ES-I3 (cell line): Measurements from ENCODE around the gene COL25A1.
A peak's percentile ranks its signal among the peaks of the same experiment; 100 is the strongest.

Source experiments
- H3K36me3 ChIP-seq: 2 replicates; pipeline ENCODE4 v1.6.1; 2013; ENCODE audit warnings: mild to moderate bottlenecking, low read length, control low read depth, moderate library complexity; ENCODE audit not compliant: insufficient read depth
- H3K4me1 ChIP-seq: 2 replicates; pipeline ENCODE4 v1.6.1; 2013; ENCODE audit warnings: mild to moderate bottlenecking, control low read depth, low read length; ENCODE audit not compliant: insufficient read depth
- H3K9ac ChIP-seq: 2 replicates; pipeline ENCODE4 v1.6.1; 2013; ENCODE audit warnings: low read depth, mild to moderate bottlenecking, low read length, moderate library complexity
- H3K9me3 ChIP-seq: 2 replicates; pipeline ENCODE4 v1.6.1; 2013; ENCODE audit warnings: mild to moderate bottlenecking, low read length, moderate library complexity; ENCODE audit not compliant: control insufficient read depth, insufficient read depth

The COL25A1 gene

DNA sequence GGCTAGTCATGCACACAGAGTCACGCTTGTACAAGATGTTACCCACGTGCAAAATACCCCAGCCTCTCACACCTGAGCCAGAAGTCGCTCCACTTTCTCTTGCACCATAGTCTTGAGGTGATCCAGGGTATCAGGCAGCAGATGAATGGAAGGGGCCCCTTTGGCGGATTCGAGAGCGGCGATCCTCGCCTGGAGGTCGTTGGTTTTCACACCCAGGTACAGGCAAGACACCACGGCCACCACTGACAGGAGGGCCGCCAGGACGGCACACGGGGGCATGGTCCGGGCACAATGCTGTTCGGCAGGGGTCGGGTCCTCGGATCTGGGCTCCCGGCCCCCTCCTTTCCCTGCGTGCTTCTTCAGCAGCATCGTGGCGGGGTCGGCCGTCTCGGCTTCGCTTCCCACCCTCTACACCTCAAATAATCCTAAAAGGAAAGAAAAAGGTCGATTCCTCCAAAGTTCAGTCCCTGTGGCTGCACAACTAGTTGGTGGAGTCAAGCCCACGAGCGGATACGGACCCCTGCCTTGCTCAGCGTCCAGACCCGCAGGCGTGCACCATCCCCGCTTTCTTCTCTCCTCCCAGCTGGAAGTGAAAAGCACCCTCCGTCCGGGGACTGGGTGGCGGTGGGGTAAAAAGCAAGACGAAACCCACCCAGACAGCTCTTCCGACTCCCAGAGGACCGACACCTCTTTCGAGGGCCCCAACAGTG, 652 bp downstream of the COL25A1 start:
- no peaks in the 10 kb centered on the region for H3K9me3 ChIP-seq
- peaks cover 3% of the 10 kb centered on the region; the same call in 1 of the 2 replicates for H3K4me1 ChIP-seq
- no peaks in the 10 kb centered on the region for H3K36me3 ChIP-seq
- H3K9ac ChIP-seq = peak overlapping the region; percentile 96

DNA sequence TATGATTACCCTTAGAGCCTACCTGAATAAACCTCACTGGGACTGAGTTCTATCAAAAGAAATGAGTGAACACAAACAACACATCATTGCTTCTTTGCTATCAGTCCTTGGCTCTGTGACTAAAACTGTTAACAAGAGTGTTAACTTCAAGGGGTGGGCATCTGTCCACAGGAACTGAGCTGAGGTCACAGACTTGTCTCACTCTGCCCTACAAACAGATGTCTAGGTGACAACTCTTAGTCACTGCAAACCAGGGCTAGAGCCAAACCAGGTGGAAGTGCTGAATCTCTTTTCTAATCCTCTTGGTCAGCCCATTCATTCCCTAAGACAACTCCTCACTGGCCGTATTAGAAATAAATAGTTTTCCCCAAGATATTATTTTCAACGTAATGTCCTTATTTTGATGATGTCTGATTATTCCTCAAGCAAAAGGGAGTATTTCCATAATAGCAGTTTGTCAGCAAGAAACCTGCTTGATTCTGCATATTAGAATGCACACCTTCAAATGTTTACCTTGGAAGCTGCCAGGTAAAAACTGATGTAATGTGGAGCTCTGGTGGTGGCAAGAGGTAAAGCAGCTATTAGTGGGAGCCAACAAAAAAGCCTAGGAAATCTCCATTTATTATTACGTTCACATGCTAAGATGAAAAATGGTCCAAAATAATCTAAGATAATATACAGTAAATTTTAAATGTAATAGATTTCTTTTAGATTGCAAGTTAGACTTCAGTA, 4.0 kb downstream of the COL25A1 start:
- H3K36me3 ChIP-seq = no peaks in the 10 kb centered on the region
- H3K9ac ChIP-seq = no peak overlapping the region
- no peaks in the 10 kb centered on the region for H3K4me1 ChIP-seq
- no peaks in the 10 kb centered on the region for H3K9me3 ChIP-seq

GRCh38 chr4:109296527-109296926, 5.9 kb downstream of the COL25A1 start:
- no peaks in the 10 kb centered on the region for H3K9me3 ChIP-seq
- no peaks in the 10 kb centered on the region for H3K36me3 ChIP-seq
- H3K9ac ChIP-seq = no peak overlapping the region
- no peaks in the 10 kb centered on the region for H3K4me1 ChIP-seq

DNA sequence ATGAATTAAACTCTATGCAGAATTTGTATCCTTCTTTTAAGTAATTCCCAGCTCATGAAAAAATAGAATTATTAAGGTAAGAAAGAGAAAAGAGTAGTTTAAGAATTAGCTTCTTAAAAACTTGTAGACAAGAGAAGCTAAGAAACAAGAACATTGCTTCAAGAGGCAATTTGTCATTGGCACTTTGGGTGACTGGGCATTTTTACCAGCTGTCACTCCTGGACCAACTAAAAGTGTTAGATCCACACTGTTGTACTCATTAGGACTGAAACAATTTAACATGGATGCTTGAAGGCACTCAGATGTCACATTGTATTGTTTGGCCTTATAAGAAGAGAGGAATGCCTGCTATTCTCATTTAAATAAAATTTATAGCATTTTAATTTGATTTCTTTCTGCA, 7.4 kb downstream of the COL25A1 start:
- Histone ChIP-seq H3K9ac (no peak overlapping the region), H3K36me3 (no peaks in the 10 kb centered on the region), H3K4me1 (no peaks in the 10 kb centered on the region), H3K9me3 (no peaks in the 10 kb centered on the region)

DNA sequence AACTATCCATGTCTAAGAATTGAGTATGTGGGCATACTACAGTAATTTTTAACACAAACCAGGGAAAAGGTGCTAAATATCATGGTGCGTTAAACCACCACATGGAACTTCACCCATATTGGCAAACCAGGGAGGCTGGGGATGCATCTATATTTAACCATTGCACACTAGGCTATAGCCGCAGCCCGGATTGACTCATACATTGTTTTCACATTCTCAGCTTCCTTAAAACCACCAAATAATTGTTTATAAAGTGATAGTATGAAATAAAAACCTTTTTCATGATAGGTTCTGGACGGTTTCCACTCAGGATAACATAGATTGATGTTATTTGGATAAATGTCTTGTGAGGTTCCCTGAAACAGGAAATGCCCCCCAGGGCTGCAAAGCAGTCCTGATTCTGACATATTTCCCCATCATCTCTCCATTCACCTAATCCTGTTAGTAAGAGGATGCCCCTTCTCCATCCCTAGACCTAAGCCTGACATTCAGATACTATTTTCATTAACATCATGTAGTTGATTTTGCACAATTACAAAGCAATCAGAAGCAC, 7.9 kb downstream of the COL25A1 start:
- no peaks in the 10 kb centered on the region for H3K9me3 ChIP-seq
- no peak overlapping the region for H3K9ac ChIP-seq
- H3K4me1 ChIP-seq = no peaks in the 10 kb centered on the region
- H3K36me3 ChIP-seq = no peaks in the 10 kb centered on the region

DNA sequence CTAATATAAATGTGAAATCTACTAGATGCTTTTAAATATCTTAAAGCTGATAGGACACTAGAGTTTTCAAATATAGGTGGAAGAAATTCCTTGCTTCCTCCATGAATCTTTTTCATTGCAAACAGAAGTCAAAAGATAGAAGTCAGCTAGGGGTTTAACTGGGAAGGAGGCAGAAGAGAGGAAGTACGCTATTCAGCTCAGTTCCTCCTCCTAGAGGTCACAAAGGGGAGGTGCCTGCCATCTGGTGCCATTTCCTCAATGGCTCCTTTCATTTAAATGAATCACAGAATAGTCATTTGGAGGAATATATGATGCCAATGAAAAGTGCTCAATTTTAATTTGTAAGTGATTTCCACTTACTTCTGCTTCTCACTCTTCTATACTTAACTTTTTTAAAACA, 8.5 kb downstream of the COL25A1 start:
- H3K4me1 ChIP-seq = no peaks in the 10 kb centered on the region
- no peaks in the 10 kb centered on the region for H3K9me3 ChIP-seq
- H3K9ac ChIP-seq = no peak overlapping the region
- H3K36me3 ChIP-seq = no peaks in the 10 kb centered on the region

DNA sequence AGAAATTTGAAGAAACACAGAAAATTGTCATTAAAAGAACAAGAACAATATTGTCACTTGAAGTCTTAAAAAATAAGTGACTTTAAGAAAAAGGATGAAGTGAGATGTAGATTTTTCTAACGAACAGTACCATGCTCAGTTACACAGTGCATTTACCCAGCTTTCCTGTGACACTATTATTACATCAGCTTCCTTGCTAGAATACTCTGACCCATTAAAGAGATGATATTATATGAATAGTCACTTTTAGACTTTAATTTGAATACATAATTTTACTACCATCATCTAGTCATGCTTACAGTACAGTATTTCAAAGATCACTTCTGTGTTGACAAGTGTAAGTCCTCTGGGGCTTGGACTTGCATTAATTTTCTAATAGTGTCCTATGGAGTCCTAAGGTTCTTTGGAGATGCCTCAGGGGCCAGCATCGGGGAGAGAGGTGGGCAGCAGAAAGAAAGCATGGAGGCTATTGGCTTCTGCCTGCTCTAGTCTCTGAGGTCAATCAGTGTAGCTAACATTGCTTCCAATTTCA, 10.7 kb downstream of the COL25A1 start:
- no peak overlapping the region for H3K9ac ChIP-seq
- no peaks in the 10 kb centered on the region for H3K4me1 ChIP-seq
- H3K36me3 ChIP-seq = no peaks in the 10 kb centered on the region
- H3K9me3 ChIP-seq = no peaks in the 10 kb centered on the region

DNA sequence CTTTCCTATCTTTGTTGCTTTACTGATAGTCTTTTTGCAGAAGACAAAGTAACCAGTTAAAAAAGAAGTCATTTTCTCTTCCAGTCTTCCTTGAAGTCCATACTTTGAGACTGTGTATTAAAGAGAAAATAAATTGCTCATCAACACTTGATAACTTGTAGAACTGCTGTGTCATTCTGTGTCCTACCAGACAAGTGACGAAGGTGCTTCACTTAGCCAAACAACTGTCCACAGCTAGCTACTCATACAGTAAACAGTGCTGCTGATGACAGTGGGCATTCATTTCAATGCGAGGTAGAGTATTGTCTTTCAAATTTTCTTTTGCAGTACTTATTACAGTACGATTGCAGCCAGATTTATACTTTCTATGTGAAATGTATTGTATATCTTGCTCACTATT, 11.5 kb downstream of the COL25A1 start:
- Histone ChIP-seq H3K36me3 (no peaks in the 10 kb centered on the region), H3K9me3 (no peaks in the 10 kb centered on the region), H3K4me1 (no peaks in the 10 kb centered on the region), H3K9ac (no peak overlapping the region)

DNA sequence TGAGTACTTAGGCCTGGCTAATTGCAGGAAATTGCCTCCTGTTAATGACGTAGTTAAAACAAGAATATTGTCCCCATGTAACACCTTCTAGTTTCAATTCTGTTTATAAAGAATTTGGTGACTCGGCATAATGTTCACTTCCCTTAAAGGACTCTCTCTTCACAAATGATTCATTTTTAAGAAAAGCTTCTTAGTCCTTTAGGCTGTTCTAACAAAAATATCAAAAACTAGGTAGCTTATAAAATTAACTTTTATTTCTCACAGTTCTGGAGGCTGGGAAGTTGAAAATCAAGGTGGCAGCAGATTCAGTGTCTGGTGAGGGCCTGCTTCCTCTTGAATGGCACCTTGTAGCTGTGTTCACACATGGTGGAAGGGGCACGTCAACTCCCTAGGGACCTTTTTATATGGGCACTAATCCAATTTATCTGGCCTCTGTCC, 23.8 kb downstream of the COL25A1 start:
- H3K9me3 ChIP-seq = no peaks in the 10 kb centered on the region
- no peaks in the 10 kb centered on the region; the same call in 1 of the 2 replicates for H3K4me1 ChIP-seq
- no peak overlapping the region for H3K9ac ChIP-seq
- H3K36me3 ChIP-seq = no peaks in the 10 kb centered on the region

DNA sequence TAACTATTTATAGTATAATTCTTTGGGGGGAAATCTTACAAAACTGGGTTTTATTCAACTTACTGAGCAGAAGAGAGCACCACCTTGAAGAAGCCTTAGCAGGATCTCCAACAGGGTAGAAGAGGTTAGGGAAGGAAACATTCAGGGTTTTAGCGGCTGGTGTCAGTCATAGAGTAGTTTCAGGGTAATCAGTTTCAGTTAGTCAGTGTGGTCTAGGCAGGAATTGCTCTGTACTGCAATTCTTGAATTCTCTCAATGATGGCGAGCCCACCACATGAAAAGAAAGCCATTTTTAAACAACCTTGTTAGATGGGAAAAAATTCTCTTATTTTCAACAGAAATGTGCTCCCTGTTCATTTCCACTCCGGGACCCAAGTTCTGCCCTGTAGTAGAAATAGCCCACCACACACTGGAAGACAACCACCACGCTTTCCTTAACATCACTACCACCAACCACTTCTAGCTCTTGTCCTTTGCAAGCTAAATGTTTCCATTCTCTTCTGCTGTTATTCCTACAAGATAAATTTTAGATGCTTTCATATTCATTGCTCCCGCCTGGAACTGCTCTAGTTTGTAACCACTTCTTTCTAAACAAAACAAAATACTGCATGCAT, 25.9 kb downstream of the COL25A1 start:
- Histone ChIP-seq H3K9me3 (no peaks in the 10 kb centered on the region), H3K9ac (no peak overlapping the region), H3K4me1 (no peaks in the 10 kb centered on the region; the same call in 1 of the 2 replicates), H3K36me3 (no peaks in the 10 kb centered on the region)

DNA sequence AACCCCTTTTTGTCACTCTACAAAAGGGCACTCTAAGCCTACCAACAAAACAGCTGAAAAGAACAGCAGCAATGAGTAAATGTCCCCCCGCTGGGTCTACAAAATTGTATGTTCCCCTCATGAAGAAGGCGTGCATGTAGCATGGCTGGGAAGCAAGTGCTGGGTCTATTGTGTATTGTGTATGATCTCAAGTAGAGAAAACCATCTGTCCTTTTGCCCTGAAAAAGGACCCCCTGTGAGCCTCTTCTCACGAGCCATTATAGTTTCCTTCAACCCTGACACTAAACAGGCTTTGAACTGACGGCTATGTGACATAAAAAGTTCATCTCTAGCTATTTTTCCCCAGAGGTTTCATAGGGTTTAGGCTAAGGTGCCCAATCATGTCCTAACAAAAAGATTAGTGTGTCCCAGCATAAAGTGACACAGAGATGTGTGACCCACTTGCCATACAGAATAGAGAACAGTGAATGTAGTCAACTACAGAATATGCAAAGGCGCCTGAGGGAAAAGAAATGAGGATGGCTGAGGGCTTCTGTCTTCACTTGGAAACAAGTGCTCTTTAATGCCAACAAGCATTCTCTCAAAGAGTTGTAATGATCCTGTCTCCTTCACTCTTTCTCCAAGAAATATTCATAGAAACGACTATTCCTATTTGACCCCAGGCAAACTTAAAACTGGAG, 27.3 kb downstream of the COL25A1 start:
- Histone ChIP-seq H3K9ac (no peak overlapping the region), H3K9me3 (no peaks in the 10 kb centered on the region), H3K36me3 (no peaks in the 10 kb centered on the region), H3K4me1 (no peaks in the 10 kb centered on the region; the same call in 1 of the 2 replicates)

DNA sequence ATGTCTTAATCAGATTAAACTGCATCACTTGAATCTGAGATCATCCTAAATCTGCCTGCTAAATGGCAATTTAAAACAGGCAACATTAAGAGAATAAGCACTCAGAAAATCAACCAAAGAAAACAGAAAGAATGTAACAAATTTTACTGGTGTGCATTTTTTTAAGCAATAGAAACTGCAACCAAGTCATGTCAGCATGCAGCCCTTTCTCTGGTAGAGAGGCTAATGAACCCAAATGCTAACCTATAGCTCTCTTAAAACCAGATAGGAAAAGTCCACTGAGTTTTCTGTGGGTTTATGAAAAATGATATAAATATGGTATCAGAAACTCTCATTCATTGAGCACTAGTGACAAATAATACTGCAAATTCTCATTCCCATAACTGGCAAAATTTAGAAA, 35.6 kb downstream of the COL25A1 start:
- Histone ChIP-seq H3K9ac (no peak overlapping the region), H3K4me1 (no peaks in the 10 kb centered on the region), H3K9me3 (no peaks in the 10 kb centered on the region), H3K36me3 (no peaks in the 10 kb centered on the region)

DNA sequence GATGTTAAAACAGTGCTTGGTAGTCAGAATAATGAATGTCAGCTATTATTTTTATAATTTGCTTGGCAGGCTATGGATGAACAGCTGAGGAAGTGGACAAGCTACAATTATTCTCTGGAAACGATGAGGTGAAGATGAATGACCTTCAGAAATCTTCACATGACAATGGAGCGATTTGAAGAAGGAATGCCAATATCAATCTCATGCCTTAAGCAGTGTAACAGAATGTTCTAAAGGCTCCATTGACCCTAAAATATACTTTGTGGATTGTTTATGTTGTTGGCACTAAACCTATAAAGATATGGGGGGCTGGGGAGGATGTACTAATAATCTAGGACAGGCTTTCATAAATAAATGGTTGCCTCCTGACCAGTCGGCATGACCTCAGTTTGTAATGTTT, 36.2 kb downstream of the COL25A1 start:
- H3K9ac ChIP-seq = no peak overlapping the region
- no peaks in the 10 kb centered on the region for H3K9me3 ChIP-seq
- H3K36me3 ChIP-seq = no peaks in the 10 kb centered on the region
- no peaks in the 10 kb centered on the region for H3K4me1 ChIP-seq

GRCh38 chr4:109263721-109264120, 38.7 kb downstream of the COL25A1 start:
- H3K9ac ChIP-seq = no peak overlapping the region
- no peaks in the 10 kb centered on the region for H3K9me3 ChIP-seq
- no peaks in the 10 kb centered on the region for H3K4me1 ChIP-seq
- no peaks in the 10 kb centered on the region for H3K36me3 ChIP-seq
